HG03342 (cell line): ENCODE data around the gene TMC3.

ENCODE experiments used
- ATAC-seq: cut with Tn5 transposase; IDR thresholded peaks from one replicate; pipeline ENCODE4 v1.9.1; 2021; ENCODE audit warnings: mild to moderate bottlenecking, moderate library complexity; ENCODE audit not compliant: unreplicated experiment

Gene TMC3

GRCh38 chr15:81385721-81386076 is 11.7 kb upstream of the TMC3 start:
- no peak for ATAC-seq

- ATAC-seq = no peak
Measured at GRCh38 chr15:81384891-81385720, 11.1 kb upstream of the TMC3 start.

GRCh38 chr15:81381720-81382119 is 7.7 kb upstream of the TMC3 start:
- no peak for ATAC-seq

- no peak for ATAC-seq
Measured at GRCh38 chr15:81380668-81381067, 6.7 kb upstream of the TMC3 start.

- no peak for ATAC-seq
Measured at GRCh38 chr15:81380203-81380602, 6.2 kb upstream of the TMC3 start.

- ATAC-seq = no peak
Measured at GRCh38 chr15:81379269-81379668, 5.3 kb upstream of the TMC3 start.

- no peak for ATAC-seq
Measured at GRCh38 chr15:81378443-81378842, 4.4 kb upstream of the TMC3 start.

GRCh38 chr15:81377871-81378270 is 3.9 kb upstream of the TMC3 start:
- ATAC-seq = no peak

GRCh38 chr15:81376231-81376630 is 2.2 kb upstream of the TMC3 start:
- no peak for ATAC-seq

- no peak for ATAC-seq
Measured at GRCh38 chr15:81375461-81375860, 1.4 kb upstream of the TMC3 start.

- ATAC-seq = no peak
Measured at GRCh38 chr15:81373176-81373575, 837 bp downstream of the TMC3 start.

GRCh38 chr15:81372575-81372974 is 1.4 kb downstream of the TMC3 start:
- ATAC-seq = no peak

- no peak for ATAC-seq
Measured at GRCh38 chr15:81363718-81364500, 10.1 kb downstream of the TMC3 start.

- ATAC-seq = no peak
Measured at GRCh38 chr15:81363276-81363675, 10.7 kb downstream of the TMC3 start.

GRCh38 chr15:81362790-81363189 is 11.2 kb downstream of the TMC3 start:
- ATAC-seq = no peak

- ATAC-seq = no peak
Measured at GRCh38 chr15:81361891-81362290, 12.1 kb downstream of the TMC3 start.

GRCh38 chr15:81360491-81360890 is 13.5 kb downstream of the TMC3 start:
- ATAC-seq = no peak

- ATAC-seq = no peak
Measured at GRCh38 chr15:81358248-81358647, 15.8 kb downstream of the TMC3 start.

GRCh38 chr15:81357180-81357686 is 16.8 kb downstream of the TMC3 start:
- ATAC-seq = no peak

- ATAC-seq = no peak
Measured at GRCh38 chr15:81356252-81356651, 17.8 kb downstream of the TMC3 start.

- ATAC-seq = no peak
Measured at GRCh38 chr15:81351651-81352050, 22.4 kb downstream of the TMC3 start.

- ATAC-seq = no peak
Measured at GRCh38 chr15:81349271-81349670, 24.7 kb downstream of the TMC3 start.
